WI38 (cell line): ENCODE data around the gene RNF26.

Experiments
- H3K4me3 ChIP-seq: 2 replicates; pipeline ENCODE4 v1.5.1; 2011; ENCODE audit warnings: low read depth, mild to moderate bottlenecking, control low read depth, low read length
- TF ChIP-seq, protein P1 (sequence below): IDR thresholded peaks from 2 replicates; pipeline ENCODE4 v1.5.1; 2012; ENCODE audit warnings: low read depth, mild to moderate bottlenecking, control low read depth, low read length

The RNF26 gene

GRCh38 chr11:119298726-119299125, 35.6 kb upstream of the RNF26 start:
- TF ChIP-seq, protein P1, sequence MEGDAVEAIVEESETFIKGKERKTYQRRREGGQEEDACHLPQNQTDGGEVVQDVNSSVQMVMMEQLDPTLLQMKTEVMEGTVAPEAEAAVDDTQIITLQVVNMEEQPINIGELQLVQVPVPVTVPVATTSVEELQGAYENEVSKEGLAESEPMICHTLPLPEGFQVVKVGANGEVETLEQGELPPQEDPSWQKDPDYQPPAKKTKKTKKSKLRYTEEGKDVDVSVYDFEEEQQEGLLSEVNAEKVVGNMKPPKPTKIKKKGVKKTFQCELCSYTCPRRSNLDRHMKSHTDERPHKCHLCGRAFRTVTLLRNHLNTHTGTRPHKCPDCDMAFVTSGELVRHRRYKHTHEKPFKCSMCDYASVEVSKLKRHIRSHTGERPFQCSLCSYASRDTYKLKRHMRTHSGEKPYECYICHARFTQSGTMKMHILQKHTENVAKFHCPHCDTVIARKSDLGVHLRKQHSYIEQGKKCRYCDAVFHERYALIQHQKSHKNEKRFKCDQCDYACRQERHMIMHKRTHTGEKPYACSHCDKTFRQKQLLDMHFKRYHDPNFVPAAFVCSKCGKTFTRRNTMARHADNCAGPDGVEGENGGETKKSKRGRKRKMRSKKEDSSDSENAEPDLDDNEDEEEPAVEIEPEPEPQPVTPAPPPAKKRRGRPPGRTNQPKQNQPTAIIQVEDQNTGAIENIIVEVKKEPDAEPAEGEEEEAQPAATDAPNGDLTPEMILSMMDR, result no peak
- H3K4me3 ChIP-seq, result no peak overlapping the region

DNA sequence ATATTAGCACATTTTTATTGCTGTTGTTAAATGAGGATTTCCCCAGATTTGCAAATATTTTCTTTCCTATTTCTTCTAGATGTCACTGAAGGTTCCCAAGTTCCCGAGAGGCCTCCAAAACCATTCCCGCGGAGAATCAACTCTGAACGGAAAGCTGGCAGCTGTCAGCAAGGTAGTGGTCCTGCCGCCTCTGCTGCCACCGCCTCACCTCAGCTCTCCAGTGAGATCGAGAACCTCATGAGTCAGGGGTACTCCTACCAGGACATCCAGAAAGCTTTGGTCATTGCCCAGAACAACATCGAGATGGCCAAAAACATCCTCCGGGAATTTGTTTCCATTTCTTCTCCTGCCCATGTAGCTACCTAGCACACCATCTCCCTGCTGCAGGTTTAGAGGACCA, 34.9 kb upstream of the RNF26 start:
- H3K4me3 ChIP-seq, result no peak overlapping the region
- TF ChIP-seq, protein P1, result no peak

GRCh38 chr11:119300198-119300964, 33.9 kb upstream of the RNF26 start:
- H3K4me3 ChIP-seq, result no peak overlapping the region
- TF ChIP-seq, protein P1, result no peak

- no peak overlapping the region for H3K4me3 ChIP-seq
- TF ChIP-seq, protein P1, result no peak
Measured at GRCh38 chr11:119303227-119303718, 31.1 kb upstream of the RNF26 start.

DNA sequence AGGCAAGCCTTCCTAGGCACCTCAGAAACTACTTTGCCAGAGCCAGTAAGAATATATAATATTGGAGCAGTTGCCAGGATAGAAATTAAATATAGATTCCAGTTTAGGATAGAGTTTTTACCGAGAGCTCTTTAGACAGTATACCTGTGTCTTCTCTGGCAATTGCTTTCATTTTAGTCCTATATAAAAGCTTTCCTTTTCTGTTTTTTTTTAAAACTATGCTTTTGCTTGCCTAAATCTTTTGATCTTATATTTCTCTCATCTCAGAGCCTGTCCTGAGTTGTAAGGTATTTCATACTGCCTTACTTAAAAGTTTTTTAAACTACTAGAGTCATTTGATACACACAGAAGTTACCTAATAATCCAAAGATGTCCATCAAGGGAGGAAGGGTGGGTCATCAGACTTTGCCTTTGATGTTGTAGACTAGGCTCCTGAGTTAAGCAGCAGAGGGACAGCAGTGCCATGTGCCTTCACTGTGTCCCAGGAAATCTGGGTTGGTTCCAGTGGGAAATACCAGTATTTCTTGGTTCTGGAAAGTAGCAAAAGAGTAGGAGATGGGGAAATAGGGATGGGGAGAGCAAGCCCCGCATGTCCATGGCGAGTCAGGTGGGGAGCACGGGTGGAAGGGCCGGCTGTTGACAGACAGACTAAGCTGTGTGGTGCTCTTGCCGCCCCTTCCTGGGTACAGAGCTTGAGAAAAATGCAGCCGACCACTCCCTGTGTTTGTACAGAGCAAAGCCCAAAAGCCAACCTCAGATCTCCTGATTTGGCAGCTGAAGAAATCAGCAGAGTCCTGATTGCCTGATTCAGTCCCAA, 28.6 kb upstream of the RNF26 start:
- TF ChIP-seq, protein P1, result no peak
- H3K4me3 ChIP-seq, result no peak overlapping the region

DNA sequence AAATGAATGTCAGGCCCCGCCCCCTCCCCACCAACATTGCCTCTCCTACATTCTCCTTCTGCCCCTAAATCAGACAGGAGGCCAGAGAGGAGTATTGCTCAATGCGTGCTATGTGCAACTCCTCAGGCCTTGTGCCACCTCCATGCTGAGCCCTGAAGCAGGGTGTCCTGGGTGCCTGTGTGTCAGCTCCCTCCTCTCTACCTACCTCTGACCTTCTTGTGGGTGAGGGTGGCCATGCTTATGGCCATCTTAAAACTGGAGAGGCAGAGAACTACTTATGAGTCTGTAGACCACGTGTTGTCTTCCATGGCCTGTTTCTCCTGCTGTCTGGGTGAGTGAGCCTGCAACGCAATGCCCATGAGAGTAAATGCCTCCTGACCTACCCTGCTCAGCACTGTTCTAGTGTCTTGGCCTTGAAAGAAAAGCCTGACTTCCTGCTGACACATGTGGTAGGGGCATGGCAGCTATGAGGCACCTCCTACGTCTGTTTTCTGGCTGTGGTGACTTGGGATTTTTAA, 27.9 kb upstream of the RNF26 start:
- TF ChIP-seq, protein P1, result no peak

DNA sequence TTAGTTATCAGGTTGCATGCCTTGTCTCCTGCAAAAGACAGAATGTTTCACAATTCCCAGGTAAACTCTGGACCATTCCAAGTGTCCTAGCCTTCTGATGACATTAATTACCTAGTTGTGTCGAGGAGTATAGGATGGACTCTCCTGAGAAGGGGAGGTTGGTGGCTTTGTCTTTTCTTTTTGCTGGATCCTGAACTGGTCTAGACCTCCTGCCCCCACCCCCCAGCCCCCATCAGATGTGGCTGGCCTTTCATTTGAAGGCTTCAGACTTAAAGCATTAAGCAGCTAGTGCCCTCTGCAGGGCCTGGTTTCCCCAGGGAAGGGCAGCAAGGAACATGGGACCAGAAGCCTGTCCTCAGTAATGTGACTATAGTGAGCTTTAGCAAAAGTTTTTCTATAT, 27.1 kb upstream of the RNF26 start:
- TF ChIP-seq, protein P1, result no peak
- no peak overlapping the region for H3K4me3 ChIP-seq

More for the DNA sequence above, 27.9 kb upstream of the RNF26 start:
- no peak overlapping the region for H3K4me3 ChIP-seq
